ENCODE results near the gene SAMD14. TPM values are rescaled to one million over a fixed set of nuclear protein-coding genes. Genes with fewer than 3 reads are reported as not detected.

The SAMD14 gene
- total and polyA plus RNA-seq, 2 of the 4 experiments (the other 2 are of a cell fraction), result 1.4 to 6.2 TPM

DNA sequence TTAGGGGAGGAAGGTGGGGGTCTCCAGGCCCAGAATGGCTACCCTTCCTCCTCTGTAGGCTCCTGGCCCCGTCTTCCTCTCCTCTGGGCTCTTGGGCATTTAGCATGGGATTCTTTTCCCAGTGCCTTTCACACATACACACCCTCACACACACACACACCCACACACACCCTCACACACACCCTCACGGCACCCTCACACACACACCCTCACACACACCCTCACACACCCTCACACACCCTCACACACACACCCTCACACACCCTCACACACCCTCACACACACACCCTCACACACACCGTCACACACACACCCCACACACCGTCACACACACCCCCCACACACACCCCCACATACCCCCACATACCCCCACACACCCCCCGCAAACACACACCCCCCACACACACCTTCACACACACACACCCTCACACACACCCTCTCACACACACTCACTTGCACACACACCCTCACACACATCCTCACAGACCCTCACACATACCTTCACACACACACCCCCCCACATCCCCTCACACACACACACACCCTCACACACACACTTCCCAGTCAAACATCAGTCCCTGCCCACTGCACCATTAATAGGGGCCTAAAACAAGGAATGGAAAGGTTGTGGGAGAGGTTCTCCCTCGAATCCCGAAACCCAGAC is 36.7 kb upstream of the SAMD14 start (continued):
- no peak for TF ChIP-seq RAD21 (IDR thresholded peaks at IDR 0.05; ENCODE audit: low read length)

DNA sequence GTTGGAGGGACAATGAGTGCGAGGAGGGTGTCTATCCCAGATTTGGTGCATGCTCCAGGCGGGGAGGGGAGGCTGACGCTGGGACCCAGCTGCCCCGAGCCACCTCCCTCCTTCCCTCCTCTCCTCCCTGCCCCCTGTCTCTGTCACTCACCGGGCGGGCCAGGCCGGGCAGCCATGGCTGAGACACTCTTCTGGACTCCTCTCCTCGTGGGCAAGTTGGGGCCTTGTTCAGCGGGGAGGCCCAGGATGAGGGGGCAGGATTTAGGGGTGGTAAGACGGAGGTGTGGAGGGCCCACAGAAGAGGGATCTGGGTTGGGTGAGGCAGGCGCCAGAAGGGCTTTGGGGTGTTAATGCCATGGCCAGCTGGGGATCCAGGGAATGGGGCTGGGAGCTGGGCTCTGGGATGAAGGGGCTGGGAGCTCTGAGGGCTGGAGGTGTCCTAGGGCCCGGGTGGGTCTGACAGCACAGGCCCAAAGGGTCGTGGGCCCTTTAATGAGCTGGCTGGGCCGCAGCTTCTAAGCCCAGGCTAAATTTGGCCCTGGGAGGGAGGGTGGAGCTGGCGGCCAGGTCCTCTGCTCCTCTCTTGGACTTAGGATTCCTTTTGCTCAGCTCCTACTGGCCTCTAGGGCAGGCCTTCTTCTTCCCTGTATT is 36.0 kb upstream of the SAMD14 start, which contains the start of gene SGCA:
Gene SGCA (plus strand): TSS at position 139 of the 651 bp plus-strand sequence. CDS start 36 bp downstream, at position 175.
- H3K9me3 ChIP-seq (ENCODE audit: control insufficient read depth, insufficient read depth, low read length), result no peaks in the 10 kb centered on the region
- H3K4me1 ChIP-seq (ENCODE audit: control insufficient read depth, insufficient read depth, low read length), result peaks cover 3% of the 10 kb centered on the region; the same call in 1 of the 2 replicates
- ATAC-seq (ENCODE audit: low read depth) (no peak), DNase-seq (no peak)
- WGBS, 2 experiments (ENCODE audit: extremely low coverage in 2 of 2, insufficient read length in 1 of 2), result 47% methylated on average over 3 of the region's 15 CpGs; no CpG with 5 or more reads in 1 of the 2 experiments
- H4K91ac ChIP-seq (ENCODE audit: insufficient read depth, low read depth, low read length), result no peak within 1 kb of the TSS; the same call in 1 of the 2 replicates
- in situ Hi-C loops (cut with MboI; ENCODE audit: low sequenced_read_pairs) (no loop called here), intact Hi-C loops (cut with micrococcal nuclease) (no loop called here), dilution Hi-C loops (cut with HindIII; ENCODE audit: low sequenced_read_pairs, unreplicated experiment) (no loop called here)
- H2BK20ac ChIP-seq (ENCODE audit: low read depth, low read length), result no peak within 1 kb of the TSS
- no peak within 1 kb of the TSS for H3K56ac ChIP-seq (ENCODE audit: extremely low read depth, insufficient read depth, low read length)
- no peak within 1 kb of the TSS for H4K8ac ChIP-seq (ENCODE audit: low read depth in 2 of 2, low read length in 2 of 2)
- H3K4me3 ChIP-seq (ENCODE audit: insufficient read depth, low read depth, low read length), result no peak within 1 kb of the TSS
- H3K4me2 ChIP-seq (ENCODE audit: low read depth, low read length), result no peak within 1 kb of the TSS
- peak within 1 kb of the TSS; percentile 42 for H3K4ac ChIP-seq (ENCODE audit: low read depth, low read length)
- no peaks in the 10 kb centered on the region for H4K20me1 ChIP-seq (ENCODE audit: insufficient read depth, low read length)
- H3K27me3 ChIP-seq (ENCODE audit: control insufficient read depth, insufficient read depth, low read length), result no peaks in the 10 kb centered on the region
- H3K27ac ChIP-seq (ENCODE audit: insufficient read depth, low read length), result no peak within 1 kb of the TSS
- H2BK15ac ChIP-seq (ENCODE audit: low read depth, low read length), result peak within 1 kb of the TSS; percentile 86; the same call in 2 of the 3 replicates
- H2AK5ac ChIP-seq (ENCODE audit: low read depth, low read length), result peak within 1 kb of the TSS; percentile 84
- CTCF ChIA-PET, result no interaction called here
- H4K5ac ChIP-seq (ENCODE audit: low read depth, low read length), result no peak within 1 kb of the TSS
- no peaks in the 10 kb centered on the region for H3K36me3 ChIP-seq (ENCODE audit: control insufficient read depth, insufficient read depth, low read length)
- peak within 1 kb of the TSS; percentile 61 for H2AFZ ChIP-seq (replicated peaks; ENCODE audit: low read length, poor library complexity)
- no peak within 1 kb of the TSS for H3K9ac ChIP-seq (ENCODE audit: low read depth, low read length)
- H2BK5ac ChIP-seq (ENCODE audit: low read depth, low read length, poor library complexity, severe bottlenecking), result peak within 1 kb of the TSS; percentile 37
- peaks cover 0 to 3% of the 10 kb centered on the region in 2 experiments; a peak in 1 of 4 replicates for H3K79me1 ChIP-seq (ENCODE audit: low read depth in 1 of 2, low read length in 2 of 2)
- no peak within 1 kb of the TSS for H3K18ac ChIP-seq (ENCODE audit: low read depth, low read length)
- H3K23ac ChIP-seq (ENCODE audit: low read depth, low read length), result peak within 1 kb of the TSS; percentile 55; the same call in 1 of the 2 replicates
- H2BK120ac ChIP-seq (ENCODE audit: low read depth, low read length), result no peak within 1 kb of the TSS; the same call in none of the 2 replicates
- H2AK9ac ChIP-seq (replicated peaks; ENCODE audit: low read depth, low read length, poor library complexity), result peak within 1 kb of the TSS; percentile 63
- no peaks in the 10 kb centered on the region for H3K9me1 ChIP-seq (ENCODE audit: insufficient read depth, low read length)
- no TSS peak for BruUV-seq (replicated peaks)
- no peak within 1 kb of the TSS for H3K14ac ChIP-seq (replicated peaks; ENCODE audit: low read depth, low read length)
- POLR2A ChIA-PET (ENCODE audit: unreplicated experiment), result no interaction called here
- TF ChIP-seq CHD1 (IDR thresholded peaks at IDR 0.05; ENCODE audit: low read depth, low read length) (no peak), FOS (IDR thresholded peaks at IDR 0.05; ENCODE audit: low read depth, low read length) (no peak), MAZ (IDR thresholded peaks at IDR 0.05; ENCODE audit: borderline replicate concordance, low read depth, low read length) (no peak), MXI1 (IDR thresholded peaks at IDR 0.05; ENCODE audit: borderline replicate concordance, low read depth, low read length) (no peak), CEBPB (IDR thresholded peaks at IDR 0.05; ENCODE audit: low read depth, low read length) (no peak), SMC3 (IDR thresholded peaks at IDR 0.05; ENCODE audit: low read depth, low read length) (no peak), RCOR1 (IDR thresholded peaks at IDR 0.05; ENCODE audit: insufficient replicate concordance, low read length) (no peak), NFE2L2 (IDR thresholded peaks at IDR 0.05; ENCODE audit: low read depth, low read length) (no peak), BHLHE40 (IDR thresholded peaks at IDR 0.05; ENCODE audit: low read depth, low read length) (no peak), MAFK (IDR thresholded peaks at IDR 0.05; ENCODE audit: low read depth, low read length) (no peak), RAD21 (IDR thresholded peaks at IDR 0.05; ENCODE audit: low read length) (no peak)
- TF ChIP-seq, protein P1, sequence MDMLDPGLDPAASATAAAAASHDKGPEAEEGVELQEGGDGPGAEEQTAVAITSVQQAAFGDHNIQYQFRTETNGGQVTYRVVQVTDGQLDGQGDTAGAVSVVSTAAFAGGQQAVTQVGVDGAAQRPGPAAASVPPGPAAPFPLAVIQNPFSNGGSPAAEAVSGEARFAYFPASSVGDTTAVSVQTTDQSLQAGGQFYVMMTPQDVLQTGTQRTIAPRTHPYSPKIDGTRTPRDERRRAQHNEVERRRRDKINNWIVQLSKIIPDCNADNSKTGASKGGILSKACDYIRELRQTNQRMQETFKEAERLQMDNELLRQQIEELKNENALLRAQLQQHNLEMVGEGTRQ (IDR thresholded peaks at IDR 0.05; ENCODE audit: low read depth, low read length), result no peak
- TF ChIP-seq, protein P2, sequence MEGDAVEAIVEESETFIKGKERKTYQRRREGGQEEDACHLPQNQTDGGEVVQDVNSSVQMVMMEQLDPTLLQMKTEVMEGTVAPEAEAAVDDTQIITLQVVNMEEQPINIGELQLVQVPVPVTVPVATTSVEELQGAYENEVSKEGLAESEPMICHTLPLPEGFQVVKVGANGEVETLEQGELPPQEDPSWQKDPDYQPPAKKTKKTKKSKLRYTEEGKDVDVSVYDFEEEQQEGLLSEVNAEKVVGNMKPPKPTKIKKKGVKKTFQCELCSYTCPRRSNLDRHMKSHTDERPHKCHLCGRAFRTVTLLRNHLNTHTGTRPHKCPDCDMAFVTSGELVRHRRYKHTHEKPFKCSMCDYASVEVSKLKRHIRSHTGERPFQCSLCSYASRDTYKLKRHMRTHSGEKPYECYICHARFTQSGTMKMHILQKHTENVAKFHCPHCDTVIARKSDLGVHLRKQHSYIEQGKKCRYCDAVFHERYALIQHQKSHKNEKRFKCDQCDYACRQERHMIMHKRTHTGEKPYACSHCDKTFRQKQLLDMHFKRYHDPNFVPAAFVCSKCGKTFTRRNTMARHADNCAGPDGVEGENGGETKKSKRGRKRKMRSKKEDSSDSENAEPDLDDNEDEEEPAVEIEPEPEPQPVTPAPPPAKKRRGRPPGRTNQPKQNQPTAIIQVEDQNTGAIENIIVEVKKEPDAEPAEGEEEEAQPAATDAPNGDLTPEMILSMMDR (conservative IDR thresholded peaks at IDR 0.05; ENCODE audit: low read depth, low read length), result no peak
